GM13976 (cell line): ENCODE measurements around the gene MED9.

Experiments used
- DNase-seq: peaks from one replicate; pipeline ENCODE4 v3.0.0; 2012; ENCODE audit warnings: low spot score
- CTCF ChIP-seq: IDR thresholded peaks from 2 replicates; pipeline ENCODE4 v1.5.1; 2012; ENCODE audit warnings: borderline replicate concordance, mild to moderate bottlenecking; ENCODE audit not compliant: insufficient read depth; ENCODE audit errors: extremely low read depth, missing control alignments, control extremely low read depth
- in situ Hi-C: fragments of 300-500 bp; cut with MboI; formaldehyde crosslinking; loops from one replicate; pipeline ENCODE4 v1.12.0; 2022; ENCODE audit warnings: low sequenced_read_pairs, mixed read lengths, inconsistent platforms; ENCODE audit not compliant: unreplicated experiment

Gene MED9

GRCh38 chr17:17437461-17437860 is 39.3 kb upstream of the MED9 start:
- TF ChIP-seq CTCF, result no peak
- in situ Hi-C loops, result no loop called here
- DNase-seq, result no peak

GRCh38 chr17:17437893-17438292 is 38.9 kb upstream of the MED9 start:
- DNase-seq, result no peak
- in situ Hi-C loops, result no loop called here
- TF ChIP-seq CTCF, result no peak

GRCh38 chr17:17440010-17440843 is 36.6 kb upstream of the MED9 start:
- in situ Hi-C loops, result no loop called here
- peak; percentile 59 for TF ChIP-seq CTCF
- DNase-seq, result peak; percentile 83

GRCh38 chr17:17440938-17441675 is 35.7 kb upstream of the MED9 start:
- in situ Hi-C loops, result no loop called here
- TF ChIP-seq CTCF, result no peak
- DNase-seq, result no peak

- in situ Hi-C loops, result no loop called here
- no peak for DNase-seq
- no peak for TF ChIP-seq CTCF
Measured at GRCh38 chr17:17443173-17443572, 33.6 kb upstream of the MED9 start.

- in situ Hi-C loops, result no loop called here
Measured at GRCh38 chr17:17445296-17445924, 31.4 kb upstream of the MED9 start.

More at GRCh38 chr17:17445296-17445924, 31.4 kb upstream of the MED9 start:
- TF ChIP-seq CTCF, result no peak
- DNase-seq, result no peak
